NK-92 (cell line): ENCODE data around the gene OTUD3.
"Not testable (repeated sequence)": the region's sequence is repeated elsewhere in the genome, so short reads cannot be mapped to it uniquely, and the experiment has no call there.

Source experiments
- DNase-seq: peaks from one replicate; lab custom pipeline; 2025; ENCODE audit not compliant: unreplicated experiment; lab: John Stamatoyannopoulos, UW

Gene OTUD3

DNA sequence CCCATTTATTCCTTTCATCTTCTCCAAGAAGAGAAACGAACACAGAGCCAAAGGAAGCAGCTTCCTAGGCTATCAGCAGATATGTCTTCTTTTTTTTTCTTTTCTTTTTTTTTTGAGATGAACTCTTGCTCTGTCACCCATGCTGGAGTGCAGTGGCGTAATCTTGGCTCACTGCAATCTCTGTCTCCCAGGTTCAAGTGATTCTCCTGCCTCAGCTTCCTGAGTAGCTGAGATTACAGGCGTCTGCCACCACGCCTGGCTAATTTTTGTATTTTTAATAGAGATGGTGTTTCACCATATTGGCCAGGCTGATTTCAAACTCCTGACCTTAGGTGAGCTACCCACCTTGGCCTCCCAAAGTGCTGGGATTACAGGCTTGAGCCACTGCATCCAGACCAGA lies 13.6 kb upstream of the OTUD3 start:
- not testable (repeated sequence) for DNase-seq

DNA sequence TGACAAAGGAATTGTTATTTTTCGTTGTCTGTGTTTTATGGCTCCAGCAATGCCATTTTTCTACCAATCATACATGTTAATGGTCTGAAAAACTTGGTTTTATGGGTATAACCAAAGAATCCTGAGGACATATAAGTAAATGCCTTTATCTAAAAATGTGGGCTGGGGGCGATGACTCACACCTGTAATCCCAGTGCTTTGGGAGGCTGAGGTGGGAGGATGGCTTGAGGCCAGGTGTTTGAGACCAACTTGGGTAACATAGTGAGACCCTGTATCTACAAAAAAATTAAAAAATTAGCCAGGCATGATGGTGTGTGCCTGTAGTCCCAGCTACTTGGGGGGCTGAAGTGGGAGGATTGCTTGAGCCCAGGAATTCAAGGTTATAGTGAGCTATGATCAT lies 12.7 kb upstream of the OTUD3 start:
- not testable (repeated sequence) for DNase-seq

DNA sequence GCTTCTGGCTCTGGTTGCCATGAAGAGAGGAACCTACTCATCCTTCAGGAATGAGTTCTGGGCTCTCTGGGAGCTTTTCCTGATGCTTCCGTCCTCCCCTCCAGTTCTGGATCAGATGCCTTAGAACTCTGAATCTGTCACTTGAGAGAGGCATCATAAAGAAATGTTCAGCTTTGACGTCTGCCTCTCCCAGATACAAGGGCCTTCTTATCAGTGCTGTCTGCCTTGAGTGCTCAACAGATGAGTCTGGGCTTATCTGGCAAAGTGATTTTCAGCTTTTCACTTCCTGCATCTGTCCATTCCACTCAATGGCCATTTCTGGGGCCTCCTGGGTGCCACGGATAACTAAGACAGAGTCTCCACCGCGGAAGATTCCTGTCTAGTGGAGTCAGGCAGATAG lies 12.3 kb upstream of the OTUD3 start:
- no peak for DNase-seq

DNA sequence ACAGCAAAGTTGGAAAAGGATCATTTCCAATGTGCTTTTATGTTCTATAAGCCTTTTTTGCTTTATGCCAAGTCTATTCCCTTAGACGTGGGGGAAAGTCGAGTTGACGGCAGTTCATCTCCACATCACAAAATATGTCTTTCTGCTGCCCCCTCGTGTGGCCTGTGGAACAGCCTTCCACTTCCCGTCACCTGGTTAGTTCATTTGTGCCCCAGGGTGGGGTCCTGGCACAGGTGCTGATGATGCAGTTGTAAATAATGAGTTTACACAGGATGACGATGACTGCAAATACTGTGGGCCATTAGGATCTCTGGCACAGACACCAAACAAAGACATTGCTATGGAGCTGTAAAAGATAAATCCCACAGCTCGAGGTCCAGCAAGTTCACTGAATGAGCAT lies 10.0 kb upstream of the OTUD3 start:
- DNase-seq: no peak

DNA sequence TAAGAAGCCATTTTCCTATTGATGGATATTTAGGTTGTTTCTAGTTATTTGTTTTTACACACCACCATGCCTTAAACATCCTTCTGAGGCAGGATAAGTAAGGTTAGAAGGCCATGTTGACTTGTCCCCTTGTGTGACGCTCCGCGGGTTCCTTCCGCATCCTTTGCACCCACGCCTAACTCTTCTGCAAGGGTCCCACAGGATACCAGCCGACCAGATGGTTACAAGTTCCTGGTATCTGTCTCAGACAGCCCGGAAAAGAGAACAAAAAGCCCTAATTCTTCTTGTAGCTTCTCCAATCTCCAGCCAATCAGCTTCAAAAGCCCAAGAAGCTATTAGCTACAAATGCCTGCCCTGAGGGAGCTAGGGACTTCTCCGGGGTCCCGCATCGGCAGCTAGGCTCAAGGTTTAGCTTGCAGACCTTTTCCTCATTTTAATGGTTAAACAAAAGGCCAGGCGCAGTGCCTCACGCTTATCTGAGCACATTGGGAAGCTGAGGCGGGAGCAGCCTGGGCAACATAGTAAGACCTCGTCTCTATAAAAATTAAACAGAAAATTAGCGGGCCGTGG lies 4.9 kb upstream of the OTUD3 start:
- no peak for DNase-seq

DNA sequence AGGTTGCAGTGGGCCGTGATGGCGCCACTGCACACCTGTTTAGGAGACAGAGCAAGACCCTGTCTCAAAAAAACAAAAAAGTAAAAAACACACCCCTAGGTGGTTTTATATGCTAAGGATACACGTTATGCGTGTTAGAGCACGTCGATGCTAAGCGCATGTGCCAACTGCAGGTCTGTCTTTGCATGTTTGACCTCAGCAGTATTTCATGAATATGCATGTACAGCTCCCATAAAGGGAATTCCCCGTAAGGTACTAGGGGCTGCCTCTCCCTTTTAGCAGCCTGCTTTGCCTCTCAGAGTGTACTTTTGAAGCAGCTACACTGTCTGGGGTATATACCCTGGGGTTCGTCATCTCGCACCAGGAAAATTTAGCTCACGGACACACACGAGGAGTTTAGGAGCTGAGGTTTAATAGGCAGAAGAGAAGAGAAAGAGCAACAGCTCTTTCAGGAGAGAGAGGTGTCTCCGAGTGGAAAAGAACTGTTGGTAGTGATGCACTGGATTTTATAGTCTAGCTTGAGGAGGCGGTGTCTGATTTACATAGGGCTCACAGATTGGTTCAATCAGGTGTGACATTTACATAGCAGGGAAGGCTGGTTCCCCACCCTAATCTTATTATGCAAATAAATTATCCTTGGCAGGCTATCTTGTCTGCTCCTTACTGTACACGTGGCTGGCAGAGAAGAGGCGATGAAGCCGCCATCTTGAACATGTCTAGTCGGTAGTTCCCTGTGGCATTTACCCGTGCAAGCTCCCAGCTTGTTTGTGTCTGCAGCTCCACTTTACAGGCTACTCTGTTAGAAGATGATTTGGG lies 4.2 kb upstream of the OTUD3 start:
- no peak for DNase-seq

DNA sequence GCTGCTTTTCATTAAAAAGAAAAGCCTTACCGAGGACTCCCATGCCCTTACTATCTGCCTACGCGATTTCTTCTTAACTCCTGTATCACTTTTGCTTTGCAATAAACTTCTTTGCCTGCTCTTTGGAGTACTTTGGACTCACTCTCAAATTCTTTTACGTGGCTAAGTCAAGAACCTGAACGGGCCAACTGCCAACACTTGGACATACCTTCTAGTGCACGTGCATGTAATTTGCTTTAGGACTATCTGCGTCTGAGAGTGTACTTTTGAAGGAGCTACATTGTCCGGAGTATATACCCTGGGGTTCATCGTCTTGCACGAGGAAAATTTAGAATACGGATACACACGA lies 3.6 kb upstream of the OTUD3 start:
- no peak for DNase-seq

DNA sequence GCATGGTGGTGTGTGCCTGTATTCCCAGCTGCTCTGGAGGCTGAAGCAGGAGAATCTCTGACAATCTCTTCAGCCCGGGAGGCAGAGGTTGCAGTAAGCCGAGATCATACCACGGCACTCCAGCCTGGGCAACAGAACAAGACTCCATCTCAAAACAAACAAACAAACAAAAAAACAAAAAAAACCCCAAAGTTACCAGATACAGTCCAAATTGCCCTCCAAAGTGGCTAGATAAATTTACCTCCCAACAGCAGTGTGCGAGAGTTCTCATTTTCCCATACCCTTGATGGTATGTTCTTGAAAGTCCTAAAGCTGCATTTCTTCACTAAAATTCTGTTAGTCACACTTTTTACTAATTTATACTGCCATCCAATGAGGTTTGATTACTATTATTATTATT lies 3.0 kb upstream of the OTUD3 start:
- DNase-seq: no peak

DNA sequence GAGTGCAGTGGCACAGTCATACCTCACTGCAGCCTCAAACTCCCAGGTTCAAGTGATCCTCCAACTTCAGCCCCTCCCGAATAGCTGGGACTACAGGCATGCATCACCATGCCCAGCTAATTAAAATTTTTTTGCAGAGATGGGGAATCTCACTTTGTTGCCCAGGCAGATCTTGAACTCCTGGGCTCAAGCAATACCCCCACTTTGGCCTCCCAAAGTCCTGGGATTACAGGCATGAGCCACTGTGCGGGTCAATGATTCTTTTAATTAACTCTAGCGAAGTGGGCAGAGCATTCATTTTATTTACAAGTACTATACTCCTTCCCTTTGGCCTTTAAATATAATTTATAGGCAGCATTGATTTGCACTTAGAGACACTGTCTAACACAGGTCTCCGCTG lies 2.5 kb upstream of the OTUD3 start:
- DNase-seq: no peak

DNA sequence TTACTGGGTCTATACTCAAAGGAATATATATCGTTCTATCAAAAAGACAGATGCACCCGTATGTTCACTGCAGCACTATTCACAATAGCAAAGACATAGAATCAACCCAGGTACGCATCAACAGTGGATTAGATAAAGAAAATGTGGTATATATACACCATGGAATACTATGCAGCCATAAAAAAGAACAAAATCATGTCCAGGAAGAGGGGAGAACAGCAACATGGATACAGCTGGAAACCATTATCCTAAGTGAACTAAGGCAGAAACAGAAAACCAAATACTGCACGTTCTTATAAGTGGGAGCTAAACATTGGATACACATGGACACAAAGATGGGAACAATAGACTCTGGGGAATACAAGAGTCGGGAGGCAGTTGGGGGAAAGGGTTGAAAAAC lies 1.4 kb upstream of the OTUD3 start:
- not testable (repeated sequence) for DNase-seq

DNA sequence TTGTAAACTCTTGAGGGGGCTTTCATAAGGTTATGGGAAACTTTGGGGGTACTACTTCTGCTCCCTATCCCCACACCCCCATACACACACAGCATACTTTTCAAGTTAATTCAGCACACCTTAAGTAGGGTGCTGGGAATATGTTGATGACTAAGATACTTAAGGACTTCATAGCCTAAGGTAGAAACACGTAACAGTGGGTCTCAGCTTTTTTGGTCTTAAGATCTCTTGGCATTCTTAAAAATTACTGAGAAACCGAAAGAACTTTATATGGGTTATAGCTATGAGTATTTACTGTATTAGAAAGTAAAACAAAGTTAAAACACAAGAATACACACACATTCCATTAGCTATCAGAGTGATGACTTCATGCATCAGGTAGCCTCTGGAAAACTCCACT lies 2.1 kb downstream of the OTUD3 start:
- no peak for DNase-seq

DNA sequence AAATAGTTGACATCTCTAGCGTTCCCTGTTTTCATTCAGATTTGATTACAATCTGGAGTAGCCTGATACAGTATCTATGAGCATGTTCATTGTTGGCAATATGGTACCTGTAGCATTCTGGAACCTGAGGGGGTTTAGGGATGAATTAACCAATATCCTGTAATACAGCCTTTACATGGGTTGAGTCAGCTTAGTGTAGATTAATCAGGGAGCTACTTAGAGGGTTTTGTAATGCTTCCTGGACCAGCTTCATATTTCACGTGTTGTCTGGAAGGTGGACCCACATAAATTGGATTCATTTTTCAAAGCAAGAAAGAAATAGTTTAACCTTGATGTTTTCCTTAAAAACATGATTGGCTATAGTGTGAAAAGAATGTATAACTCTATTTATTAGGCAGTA lies 3.6 kb downstream of the OTUD3 start:
- no peak for DNase-seq

DNA sequence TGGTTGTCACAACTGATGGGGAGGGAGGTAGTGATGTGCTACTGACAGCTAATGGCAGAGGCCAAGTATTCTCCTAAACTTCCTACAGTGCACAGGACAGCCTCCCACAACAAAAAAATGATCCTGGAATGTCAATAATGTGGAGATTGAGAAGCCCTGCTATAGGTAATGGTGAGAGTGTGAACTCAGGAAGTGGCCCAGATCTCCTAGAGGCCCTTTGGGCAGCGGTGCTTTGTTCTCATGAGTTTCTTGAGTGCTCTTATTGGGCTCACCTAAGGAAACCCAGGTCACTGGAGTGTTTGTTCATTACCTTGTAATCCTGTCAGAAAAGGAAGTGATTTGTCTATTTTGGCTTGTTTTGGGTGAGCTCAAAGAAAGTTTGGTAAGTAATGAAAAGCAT lies 5.9 kb downstream of the OTUD3 start:
- no peak for DNase-seq

DNA sequence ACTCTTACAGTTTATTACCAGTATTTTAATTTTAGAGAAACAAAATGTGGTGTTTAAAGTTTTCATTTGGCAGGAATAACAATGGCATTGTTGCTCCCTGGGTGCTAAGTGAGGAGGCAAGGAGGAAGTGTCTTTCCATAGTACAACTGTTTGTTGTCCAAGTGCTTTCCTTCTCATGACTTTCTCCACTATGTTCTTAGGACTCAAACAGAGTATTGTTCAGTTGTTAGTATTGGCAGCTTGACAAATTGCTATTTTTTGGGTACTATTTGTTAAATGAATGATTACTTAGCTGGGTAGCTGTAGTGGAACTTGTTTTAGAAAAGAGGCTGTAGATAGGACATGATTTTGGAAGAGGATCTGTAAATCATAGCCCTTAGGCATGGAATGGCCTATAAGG lies 7.5 kb downstream of the OTUD3 start:
- DNase-seq: no peak

DNA sequence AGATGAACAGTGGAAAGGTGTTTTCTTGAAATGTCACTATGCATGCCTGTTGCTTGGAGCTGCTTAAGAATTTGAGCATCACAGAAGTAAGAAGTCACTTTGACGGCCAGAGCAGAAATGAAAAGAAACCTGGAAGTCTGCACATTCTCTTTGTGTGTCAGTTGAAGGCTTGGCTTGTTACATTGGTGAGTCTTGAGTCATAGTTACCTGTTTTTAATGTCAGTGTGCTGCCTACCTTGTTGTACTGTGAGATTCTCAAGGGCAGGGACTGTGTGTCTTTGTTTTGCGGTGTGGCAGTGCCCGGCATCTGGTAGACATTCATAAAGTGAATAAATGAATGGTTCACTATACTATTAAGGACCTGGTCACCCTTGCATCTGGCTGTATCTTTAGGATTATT lies 9.9 kb downstream of the OTUD3 start:
- DNase-seq: no peak

DNA sequence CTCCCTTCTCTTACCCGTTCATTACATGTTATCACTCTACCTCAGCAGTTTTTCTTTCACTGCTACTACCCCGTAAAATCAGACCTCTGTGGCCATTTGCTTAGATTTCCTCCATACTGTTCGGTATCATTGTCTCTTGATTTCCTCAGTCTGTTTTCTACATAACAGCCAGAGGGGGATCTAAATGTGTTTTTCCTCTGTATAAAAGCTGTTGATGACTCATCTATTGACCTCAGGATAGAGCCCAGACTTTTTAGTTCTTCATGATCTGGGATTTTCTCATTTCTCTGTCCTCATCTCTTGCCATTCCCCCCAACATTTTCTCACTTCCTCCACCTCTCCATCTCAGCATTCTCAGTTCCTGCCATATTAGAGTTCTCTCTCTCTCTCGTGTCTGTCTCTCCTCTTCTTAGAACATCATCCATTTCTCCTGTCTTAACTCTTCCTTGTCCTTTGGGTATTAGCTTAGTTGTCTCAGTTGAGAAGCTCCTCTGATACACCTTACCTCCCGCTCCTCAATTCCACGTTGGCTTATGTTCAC lies 10.5 kb downstream of the OTUD3 start:
- DNase-seq: no peak

DNA sequence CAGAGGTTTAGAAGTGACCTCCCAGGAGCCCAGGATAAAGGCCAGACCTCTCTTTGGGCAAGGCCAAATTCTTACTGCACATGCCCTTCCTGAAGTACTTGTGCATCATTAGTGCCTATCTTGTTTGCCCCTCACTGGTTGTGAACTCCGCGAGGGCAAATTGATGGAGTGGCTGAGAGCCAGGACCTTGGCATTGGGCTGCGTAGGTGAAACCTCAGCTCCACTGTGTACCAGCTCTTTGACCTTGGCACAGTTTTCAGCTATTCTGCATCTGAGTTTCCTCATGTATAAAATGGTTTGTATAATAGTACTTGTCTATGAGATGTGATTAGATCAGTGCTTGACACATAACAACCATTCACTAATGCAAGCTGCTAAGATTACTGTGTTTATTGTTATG lies 11.5 kb downstream of the OTUD3 start:
- no peak for DNase-seq

DNA sequence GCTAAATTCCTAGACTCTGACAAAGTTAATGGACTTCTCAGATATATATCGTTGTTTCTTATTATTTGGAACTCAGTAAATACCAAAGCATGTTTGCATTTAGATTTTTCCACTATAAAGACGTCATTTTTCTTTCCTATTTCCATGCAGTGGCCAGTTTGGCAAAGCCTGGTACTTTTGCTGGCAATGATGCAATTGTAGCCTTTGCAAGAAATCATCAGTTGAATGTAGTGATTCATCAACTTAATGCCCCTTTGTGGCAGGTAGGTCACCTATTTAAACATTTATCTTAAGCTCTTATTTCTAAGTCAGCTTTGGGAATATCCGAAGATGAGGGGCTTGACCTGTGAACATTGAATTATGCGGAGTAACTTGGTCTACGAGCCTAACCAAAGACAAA lies 12.0 kb downstream of the OTUD3 start:
- no peak for DNase-seq

DNA sequence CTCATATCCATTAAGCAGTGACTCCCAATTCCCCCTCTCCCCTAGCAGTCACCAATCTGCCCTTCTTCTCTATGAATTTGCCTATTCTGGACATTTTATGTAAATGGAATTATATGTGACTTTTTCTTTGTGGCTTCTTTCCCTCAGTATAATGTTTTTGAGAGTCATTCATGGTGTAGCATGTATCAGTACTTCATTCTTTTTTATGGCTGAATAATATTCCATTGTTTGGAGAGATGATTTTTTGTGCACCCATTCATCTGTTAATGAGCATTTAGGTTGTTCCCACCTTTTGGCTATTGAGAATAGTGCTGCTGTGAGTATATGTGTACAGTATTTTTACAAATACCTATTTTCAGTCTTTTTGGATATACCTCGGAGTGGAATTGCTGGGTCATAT lies 19.5 kb downstream of the OTUD3 start:
- DNase-seq: no peak

DNA sequence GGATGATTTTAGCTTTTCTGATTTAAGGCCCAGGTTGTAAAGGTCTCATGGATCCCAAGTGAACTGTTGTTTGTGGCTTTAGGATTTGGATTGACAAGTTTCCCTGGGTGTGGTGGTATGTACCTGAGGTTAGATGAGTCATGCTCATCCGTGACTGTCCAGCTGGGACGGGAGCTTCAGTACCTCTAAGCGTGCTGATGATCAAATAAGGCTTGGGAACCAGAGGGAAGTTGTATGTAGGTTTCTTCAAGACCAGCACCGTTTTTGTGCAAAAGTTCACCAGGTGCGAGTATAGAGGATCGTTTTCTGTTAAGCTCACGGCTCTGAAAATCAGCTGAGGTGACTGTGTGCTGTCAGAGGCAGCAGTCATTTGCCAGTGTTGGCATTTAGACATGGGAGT lies 21.4 kb downstream of the OTUD3 start:
- DNase-seq: no peak

DNA sequence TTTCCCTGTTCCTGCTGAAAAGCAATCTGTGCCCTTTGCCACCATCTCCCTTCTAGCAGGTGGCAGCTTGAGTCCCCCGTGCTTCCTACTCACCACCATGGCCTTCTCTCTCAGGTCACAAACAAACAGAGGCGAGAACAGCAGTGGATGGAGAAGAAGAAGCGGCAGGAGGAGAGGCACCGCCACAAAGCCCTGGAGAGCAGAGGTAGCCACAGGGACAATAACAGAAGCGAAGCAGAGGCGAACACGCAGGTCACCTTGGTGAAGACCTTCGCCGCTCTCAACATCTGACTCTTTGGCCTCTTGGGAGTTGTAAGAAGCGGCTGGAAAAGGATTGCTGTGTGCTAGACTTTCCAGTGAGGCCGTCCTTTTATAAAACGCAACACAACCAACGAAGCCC lies 25.3 kb downstream of the OTUD3 start:
- no peak for DNase-seq

DNA sequence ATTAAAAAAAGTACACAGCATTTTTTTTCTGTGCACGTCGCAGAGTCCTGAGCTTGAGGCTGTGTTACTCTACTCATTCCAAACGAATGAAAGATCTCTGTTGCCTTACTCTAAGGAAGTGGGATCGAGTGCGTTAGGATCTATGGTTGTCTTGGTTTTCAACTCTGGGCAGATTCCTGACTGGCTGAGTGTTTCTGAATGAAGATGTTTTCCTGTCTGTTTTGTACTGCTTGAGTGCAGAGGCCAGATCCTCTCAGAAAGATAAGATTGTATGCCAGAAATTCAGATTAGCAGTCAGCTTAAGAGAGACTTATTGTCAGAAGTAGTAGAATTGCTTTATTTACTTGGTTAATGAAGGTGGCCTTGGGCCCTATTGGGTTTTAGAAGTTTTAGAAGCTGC lies 27.2 kb downstream of the OTUD3 start:
- no peak for DNase-seq

DNA sequence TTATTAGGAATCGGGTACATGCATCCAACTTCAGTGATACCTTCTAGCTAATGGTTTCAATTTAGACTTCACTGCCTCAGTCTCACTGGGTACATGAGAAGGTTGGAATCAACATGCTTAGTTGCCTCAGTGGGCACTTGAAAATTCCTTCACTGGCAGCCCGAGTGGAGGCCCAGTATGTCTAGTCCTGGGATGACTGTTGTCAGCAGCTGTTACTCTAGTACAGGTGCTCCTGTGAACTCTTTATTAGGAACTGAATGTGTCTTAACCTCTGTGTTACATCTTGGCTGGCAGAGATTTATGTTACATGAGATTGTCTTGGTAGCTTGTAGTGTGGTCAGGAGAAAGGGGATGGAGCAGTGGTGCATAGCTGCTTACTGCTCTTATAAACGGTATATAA lies 27.8 kb downstream of the OTUD3 start:
- DNase-seq: no peak
